ENCODE data around the gene TEX38. TPM values are rescaled to one million over a fixed set of nuclear protein-coding genes. Genes with fewer than 3 reads are reported as not detected.
"Not testable (repeated sequence)": the region's sequence is repeated elsewhere in the genome, so short reads cannot be mapped to it uniquely, and the experiment has no call there.

Gene TEX38
- total RNA-seq, 2 experiments from 2014 or later = not detected

DNA sequence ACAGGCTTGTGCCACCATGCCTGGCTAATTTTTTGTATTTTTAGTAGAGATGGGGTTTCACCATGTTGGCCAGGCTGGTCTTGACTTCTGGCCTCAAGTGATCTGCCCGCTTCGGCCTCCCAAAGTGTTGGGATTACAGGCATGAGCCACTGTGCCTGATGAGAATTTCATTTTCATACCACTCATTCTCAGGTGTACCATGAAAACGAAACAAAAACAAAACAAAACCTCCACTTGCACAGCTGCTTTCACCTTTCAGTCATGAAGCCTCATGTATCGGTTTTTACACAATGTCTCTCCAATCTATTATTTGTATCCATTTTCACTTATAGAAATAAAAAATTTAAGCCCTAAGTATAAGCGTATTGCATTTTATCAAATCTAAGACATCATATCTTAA lies 11.5 kb upstream of the TEX38 start:
- not testable (repeated sequence) for H3K27me3 Mint-ChIP-seq; DNase-seq; H3K9me3 Mint-ChIP-seq (ENCODE audit: low read depth)
- CTCF ChIA-PET = interaction anchor here (0.7 kb wide), 1 partner anchor 92 kb away, joined by 3 read pairs; no protein-coding TSS in a partner anchor
- H3K4me3 Mint-ChIP-seq = peak overlapping the region; percentile 24
- peak overlapping the region; percentile 61 for H3K27ac Mint-ChIP-seq
- H3K4me1 Mint-ChIP-seq = peaks cover 29% of the 10 kb centered on the region
- peaks cover 37% of the 10 kb centered on the region for H3K36me3 Mint-ChIP-seq
- ATAC-seq = peak; percentile 60

DNA sequence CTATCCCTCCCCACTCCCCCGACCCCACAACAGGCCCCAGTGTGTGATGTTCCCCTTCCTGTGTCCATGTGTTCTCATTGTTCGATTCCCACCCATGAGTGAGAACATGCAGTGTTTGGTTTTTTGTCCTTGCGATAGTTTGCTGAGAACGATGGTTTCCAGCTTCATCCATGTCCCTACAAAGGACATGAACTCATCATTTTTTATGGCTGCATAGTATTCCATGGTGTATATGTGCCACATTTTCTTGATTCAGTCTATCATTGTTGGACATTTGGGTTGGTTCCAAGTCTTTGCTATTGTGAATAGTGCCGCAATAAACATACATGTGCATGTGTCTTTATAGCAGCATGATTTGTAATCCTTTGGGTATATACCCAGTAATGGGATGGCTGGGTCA lies 8.7 kb upstream of the TEX38 start:
- Mint-ChIP-seq H3K36me3 (peaks cover 20% of the 10 kb centered on the region), H3K4me1 (peaks cover 41% of the 10 kb centered on the region)
- H3K27me3 Mint-ChIP-seq; H3K9me3 Mint-ChIP-seq (ENCODE audit: low read depth); DNase-seq; ATAC-seq; H3K4me3 Mint-ChIP-seq; H3K27ac Mint-ChIP-seq; CTCF ChIA-PET: not testable (repeated sequence)

GRCh38 chr1:46665983-46666382 lies 5.7 kb upstream of the TEX38 start:
- CTCF ChIA-PET = no interaction called here
- DNase-seq = no peak
- ATAC-seq = no peak
- Mint-ChIP-seq H3K27ac (no peak overlapping the region), H3K36me3 (peaks cover 16% of the 10 kb centered on the region), H3K4me3 (no peak overlapping the region), H3K4me1 (peaks cover 19% of the 10 kb centered on the region), H3K9me3 (ENCODE audit: low read depth) (no peaks in the 10 kb centered on the region), H3K27me3 (no peaks in the 10 kb centered on the region)

GRCh38 chr1:46667782-46668760 lies 3.6 kb upstream of the TEX38 start, which contains the start of gene ATPAF1:
Gene ATPAF1, minus strand, starts transcription at chr1:46668364. Its CDS starts 42 bp downstream, at chr1:46668322.
- DNase-seq (peak; percentile 82), ATAC-seq (peak; percentile 89)
- Mint-ChIP-seq H3K4me3 (no peak within 1 kb of the TSS), H3K9me3 (ENCODE audit: low read depth) (no peaks in the 10 kb centered on the region), H3K27ac (peak within 1 kb of the TSS; percentile 41), H3K36me3 (peaks cover 14% of the 10 kb centered on the region), H3K4me1 (peaks cover 18% of the 10 kb centered on the region), H3K27me3 (no peaks in the 10 kb centered on the region)
- CTCF ChIA-PET = interaction anchor here (0.7 to 2.3 kb wide), 14 partner anchors 8 to 223 kb away, joined by 3 to 12 read pairs (median 3); partner anchors contain the start of genes MKNK1 and MOB3C

DNA sequence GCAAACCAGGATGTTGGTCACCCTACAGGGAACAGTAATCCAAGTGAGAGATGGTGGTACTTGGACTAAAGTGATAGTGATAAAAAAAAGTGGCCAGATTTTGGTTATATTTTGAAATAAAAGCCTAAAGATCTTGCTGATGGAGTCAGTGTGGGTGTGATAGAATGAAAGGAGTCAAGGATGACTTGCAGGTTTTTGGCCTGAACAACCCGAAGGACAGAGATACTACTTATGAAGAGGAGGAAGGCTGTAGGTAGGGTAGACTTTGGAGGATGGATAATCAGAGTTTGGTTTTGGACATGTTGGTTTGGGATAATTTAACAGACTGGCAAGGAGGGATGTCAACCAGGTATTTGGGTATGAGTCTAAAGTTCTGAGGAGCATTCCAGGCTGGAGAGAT lies 1.5 kb upstream of the TEX38 start:
- no peak overlapping the region for H3K4me3 Mint-ChIP-seq
- peaks cover 7% of the 10 kb centered on the region for H3K36me3 Mint-ChIP-seq
- no peak overlapping the region for H3K27ac Mint-ChIP-seq
- H3K27me3 Mint-ChIP-seq = no peaks in the 10 kb centered on the region
- ATAC-seq (no peak), DNase-seq (no peak)
- H3K9me3 Mint-ChIP-seq (ENCODE audit: low read depth) = no peaks in the 10 kb centered on the region
- H3K4me1 Mint-ChIP-seq = peaks cover 33% of the 10 kb centered on the region
- CTCF ChIA-PET = no interaction called here

DNA sequence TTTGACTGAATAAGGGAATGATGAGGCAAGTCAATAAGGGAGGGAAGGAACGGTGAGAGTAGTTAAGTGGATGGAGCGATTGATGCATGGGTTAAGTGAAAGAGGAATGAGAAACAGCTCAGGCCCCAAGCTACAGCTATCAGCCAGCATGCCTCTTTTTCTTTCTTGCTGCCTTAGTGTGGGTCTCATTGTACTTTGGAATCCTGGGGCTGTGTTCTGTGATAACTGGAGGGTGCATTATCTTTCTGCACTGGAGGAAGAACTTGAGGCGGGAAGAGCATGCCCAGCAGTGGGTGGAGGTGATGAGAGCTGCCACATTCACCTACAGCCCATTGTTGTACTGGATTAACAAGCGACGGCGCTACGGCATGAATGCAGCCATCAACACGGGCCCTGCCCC lies 1.0 kb downstream of the TEX38 start:
- no peak overlapping the region for H3K4me3 Mint-ChIP-seq
- no peak overlapping the region for H3K27ac Mint-ChIP-seq

GRCh38 chr1:46673749-46674182 lies 2.1 kb downstream of the TEX38 start:
- H3K4me3 Mint-ChIP-seq = no peak overlapping the region
- ATAC-seq = peak; percentile 67
- CTCF ChIA-PET = interaction anchor here (1.0 kb wide), 1 partner anchor 59 kb away, joined by 4 read pairs; no protein-coding TSS in a partner anchor
- peaks cover 39% of the 10 kb centered on the region for H3K4me1 Mint-ChIP-seq
- H3K27me3 Mint-ChIP-seq = no peaks in the 10 kb centered on the region
- H3K36me3 Mint-ChIP-seq = peaks cover 18% of the 10 kb centered on the region
- DNase-seq = peak; percentile 60
- H3K9me3 Mint-ChIP-seq (ENCODE audit: low read depth) = no peaks in the 10 kb centered on the region
- H3K27ac Mint-ChIP-seq = peak overlapping the region; percentile 70

More for the DNA sequence above, 1.0 kb downstream of the TEX38 start:
- H3K27me3 Mint-ChIP-seq = no peaks in the 10 kb centered on the region
- no peaks in the 10 kb centered on the region for H3K9me3 Mint-ChIP-seq (ENCODE audit: low read depth)
- H3K36me3 Mint-ChIP-seq = peaks cover 13% of the 10 kb centered on the region
- DNase-seq (no peak), ATAC-seq (no peak)
- CTCF ChIA-PET = interaction anchor here (1.0 kb wide), 1 partner anchor 58 kb away, joined by 4 read pairs; no protein-coding TSS in a partner anchor
- peaks cover 39% of the 10 kb centered on the region for H3K4me1 Mint-ChIP-seq

DNA sequence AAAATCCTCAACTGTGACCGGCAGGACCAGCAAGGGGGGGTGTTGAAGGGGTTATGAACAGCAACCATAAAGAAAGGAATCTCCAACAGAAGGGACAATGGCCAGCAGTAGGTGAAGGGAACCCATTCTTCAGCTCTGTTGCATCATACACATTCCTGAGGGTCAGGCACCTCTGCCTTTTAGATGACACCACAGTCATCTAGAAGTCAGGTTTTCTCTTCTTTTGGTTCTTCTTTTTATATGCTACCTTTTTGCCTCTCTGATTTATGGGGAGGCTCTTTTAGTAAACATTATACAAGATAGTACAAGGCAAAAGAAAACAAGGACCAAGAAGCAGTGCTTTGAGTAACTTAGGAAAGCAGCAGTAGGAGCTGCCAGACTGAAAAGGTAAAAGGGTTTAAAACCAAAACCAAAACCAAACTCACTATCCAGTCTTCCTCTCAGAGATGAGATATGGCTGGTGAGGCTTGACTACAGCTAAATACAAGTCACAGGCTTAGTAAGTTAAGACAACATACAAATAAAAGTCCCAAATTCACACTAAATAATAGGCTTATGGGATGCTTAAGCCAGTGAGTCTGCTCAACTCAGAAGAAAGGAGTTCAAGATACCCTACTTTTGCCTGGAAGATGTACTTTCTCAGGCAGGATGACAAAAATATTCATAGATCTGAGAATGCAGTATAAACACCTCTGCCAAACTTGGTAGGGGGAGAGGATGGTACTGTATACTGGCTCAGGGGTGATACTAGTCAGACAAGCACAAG lies 4.1 kb downstream of the TEX38 start:
- Mint-ChIP-seq H3K4me3 (peak overlapping the region; percentile 34), H3K27me3 (no peaks in the 10 kb centered on the region), H3K9me3 (ENCODE audit: low read depth) (no peaks in the 10 kb centered on the region), H3K4me1 (peaks cover 39% of the 10 kb centered on the region), H3K36me3 (peaks cover 31% of the 10 kb centered on the region), H3K27ac (peak overlapping the region; percentile 94)
- no peak for DNase-seq
- CTCF ChIA-PET = interaction anchor here (1.2 to 2.8 kb wide), 7 partner anchors 8 to 150 kb away, joined by 3 to 12 read pairs (median 7); partner anchors contain the start of genes ATPAF1 and MKNK1
- peak; percentile 91 for ATAC-seq

DNA sequence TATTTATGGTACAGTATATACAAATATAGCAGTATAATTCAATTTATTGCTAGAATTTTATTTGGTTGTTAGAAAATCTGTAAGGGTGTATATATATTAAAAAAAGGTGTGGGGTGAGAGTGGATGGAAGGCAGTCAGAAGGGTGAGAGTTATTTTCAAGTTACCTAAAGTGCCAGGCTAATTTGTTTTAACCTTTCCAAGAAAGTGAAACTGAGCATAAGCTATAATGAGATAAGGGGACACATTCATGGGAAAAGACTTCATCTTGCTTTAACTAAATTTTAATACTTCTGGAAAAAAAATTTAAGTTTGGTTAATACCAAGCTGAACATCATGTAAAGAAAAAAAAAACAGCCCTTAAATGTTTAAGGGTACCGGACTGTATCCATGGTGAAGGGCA lies 4.9 kb downstream of the TEX38 start:
- ATAC-seq (no peak), DNase-seq (no peak)
- Mint-ChIP-seq H3K27ac (peak overlapping the region; percentile 94), H3K4me1 (peaks cover 39% of the 10 kb centered on the region), H3K4me3 (peak overlapping the region; percentile 34), H3K36me3 (peaks cover 36% of the 10 kb centered on the region), H3K9me3 (ENCODE audit: low read depth) (no peaks in the 10 kb centered on the region), H3K27me3 (no peaks in the 10 kb centered on the region)
- CTCF ChIA-PET = interaction anchor here (0.8 to 2.8 kb wide), 10 partner anchors 9 to 150 kb away, joined by 3 to 12 read pairs (median 6); partner anchors contain the start of genes ATPAF1, MKNK1 and MOB3C

DNA sequence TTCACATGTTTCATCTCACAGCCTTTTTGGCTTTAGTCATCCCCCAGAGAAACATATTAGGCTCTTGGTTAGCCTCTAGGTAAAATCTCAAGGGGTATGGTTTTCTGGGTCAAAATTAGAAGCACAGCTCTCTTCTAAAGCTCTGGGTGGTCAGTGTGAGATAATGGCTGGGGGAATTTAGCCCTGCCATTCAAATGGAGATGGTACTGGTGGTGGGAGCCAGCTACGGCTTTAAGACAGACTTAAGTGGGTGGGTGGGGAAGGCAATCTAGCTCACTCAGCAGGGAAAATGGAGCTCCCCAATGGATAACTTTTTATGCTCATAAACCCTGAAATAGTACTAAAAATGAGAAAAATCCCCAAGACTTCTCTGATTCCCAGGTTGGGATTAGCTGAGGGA lies 5.7 kb downstream of the TEX38 start:
- DNase-seq (no peak), ATAC-seq (no peak)
- Mint-ChIP-seq H3K27ac (peak overlapping the region; percentile 94), H3K27me3 (no peaks in the 10 kb centered on the region), H3K36me3 (peaks cover 41% of the 10 kb centered on the region), H3K9me3 (ENCODE audit: low read depth) (no peaks in the 10 kb centered on the region), H3K4me3 (no peak overlapping the region), H3K4me1 (peaks cover 39% of the 10 kb centered on the region)
- CTCF ChIA-PET = interaction anchor here (0.8 to 2.8 kb wide), 10 partner anchors 10 to 637 kb away, joined by 3 to 12 read pairs (median 4); partner anchors contain the start of genes ATPAF1, MKNK1, MOB3C and STIL

DNA sequence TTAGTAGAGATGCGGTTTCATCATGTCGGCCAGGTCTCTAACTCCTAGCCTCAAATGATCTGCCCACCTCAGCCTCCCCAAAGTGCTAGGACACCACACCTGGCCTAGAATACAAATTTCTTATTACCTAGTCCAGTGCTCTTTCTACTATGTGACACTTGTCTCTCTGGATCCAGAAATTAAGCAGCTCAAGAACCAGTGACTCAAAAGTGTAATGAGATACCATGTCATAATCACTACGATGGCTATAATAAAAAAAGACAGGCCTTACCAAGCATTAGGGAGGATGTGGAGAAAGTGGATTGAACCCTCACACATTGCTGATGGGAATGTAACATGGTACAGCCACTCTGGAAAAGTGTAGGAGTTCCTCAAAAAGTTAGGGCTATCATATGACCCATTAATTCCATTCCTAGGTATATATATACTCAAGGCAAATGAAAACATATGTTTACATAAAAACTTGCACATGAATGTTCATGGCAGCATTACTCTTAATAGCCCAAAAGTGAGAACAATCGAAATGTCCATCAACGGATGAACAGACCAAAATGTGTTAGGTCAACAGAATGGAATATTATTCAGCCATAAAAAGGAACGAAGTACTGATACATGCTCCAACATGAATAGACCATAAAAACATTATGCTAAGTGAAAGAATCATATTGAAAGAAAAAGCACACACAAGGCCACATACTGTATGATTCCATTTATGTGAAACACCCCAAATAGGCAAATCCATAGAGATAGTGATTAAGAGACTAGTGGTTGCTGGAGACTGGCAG lies 8.3 kb downstream of the TEX38 start:
- DNase-seq (no peak), ATAC-seq (no peak)
- peaks cover 55% of the 10 kb centered on the region for H3K36me3 Mint-ChIP-seq
- no peaks in the 10 kb centered on the region for H3K27me3 Mint-ChIP-seq
- no peak overlapping the region for H3K27ac Mint-ChIP-seq
- CTCF ChIA-PET = no interaction called here
- H3K4me3 Mint-ChIP-seq = no peak overlapping the region
- H3K9me3 Mint-ChIP-seq (ENCODE audit: low read depth) = no peaks in the 10 kb centered on the region
- H3K4me1 Mint-ChIP-seq = peaks cover 23% of the 10 kb centered on the region

GRCh38 chr1:46681333-46682034 lies 9.8 kb downstream of the TEX38 start:
- ATAC-seq = no peak
- Mint-ChIP-seq H3K36me3 (peaks cover 58% of the 10 kb centered on the region), H3K27ac (peak overlapping the region; percentile 18), H3K4me1 (peaks cover 11% of the 10 kb centered on the region), H3K27me3 (no peaks in the 10 kb centered on the region), H3K9me3 (ENCODE audit: low read depth) (no peaks in the 10 kb centered on the region), H3K4me3 (no peak overlapping the region)
- CTCF ChIA-PET = interaction anchor here (1.6 kb wide), 1 partner anchor 14 kb away, joined by 5 read pairs; the partner anchor contains the start of gene ATPAF1
- DNase-seq = no peak
